ENCODE results near the gene MYEOV. TPM values are rescaled to one million over a fixed set of nuclear protein-coding genes. Genes with fewer than 3 reads are reported as not detected.

The MYEOV gene
- total and polyA plus RNA-seq, 2 of the 8 experiments (the other 6 are each of a cell fraction or from before 2014, with no cell fraction given), result 0.44 to 0.67 TPM

GRCh38 chr11:69284081-69284511, 9.9 kb upstream of the MYEOV start:
- H3K79me1 ChIP-seq (ENCODE audit: low read depth, low read length), result no peaks in the 10 kb centered on the region
- no peak overlapping the region for H3K56ac ChIP-seq (replicated peaks; ENCODE audit: insufficient read length, low read depth, low read length)
- no peak overlapping the region for H3K18ac ChIP-seq (ENCODE audit: extremely low read depth, low read length)
- H3K27ac ChIP-seq (ENCODE audit: low read depth, low read length), result no peak overlapping the region
- H4K20me1 ChIP-seq (replicated peaks in 1 of 2; ENCODE audit: control insufficient read depth in 1 of 2, insufficient read depth in 2 of 2, low read length in 2 of 2), result peaks cover 0 to under 1% of the 10 kb centered on the region in 2 experiments
- no peaks in the 10 kb centered on the region for H3K36me3 ChIP-seq (ENCODE audit: control insufficient read depth in 2 of 4, insufficient read depth in 4 of 4, low read length in 3 of 4)
- no peak overlapping the region for H2BK15ac ChIP-seq (ENCODE audit: low read length)
- FAIRE-seq (no peak), DNase-seq (ENCODE audit: low read depth in 1 of 2, low spot score in 2 of 2) (no peak)
- no peak overlapping the region for H2AK5ac ChIP-seq (ENCODE audit: low read depth, low read length)
- peaks cover 0 to 14% (median 8%) of the 10 kb centered on the region in 4 experiments; a peak in 6 of 7 replicates for H3K4me1 ChIP-seq (replicated peaks in 1 of 4; ENCODE audit: control insufficient read depth in 3 of 4, insufficient read depth in 4 of 4, low read length in 3 of 4)
- ChIA-PET POLR2A (ENCODE audit: partially characterized antibody) (no interaction called here), CTCF (ENCODE audit: partially characterized antibody) (interaction anchor here (0.9 to 5.3 kb wide), 6 partner anchors 9 to 400 kb away, joined by 3 to 24 read pairs (median 4); partner anchors contain the start of gene MYEOV)
- no peak overlapping the region for H4K8ac ChIP-seq (ENCODE audit: extremely low read depth, insufficient read depth, low read length)
- TF ChIP-seq, protein P1, sequence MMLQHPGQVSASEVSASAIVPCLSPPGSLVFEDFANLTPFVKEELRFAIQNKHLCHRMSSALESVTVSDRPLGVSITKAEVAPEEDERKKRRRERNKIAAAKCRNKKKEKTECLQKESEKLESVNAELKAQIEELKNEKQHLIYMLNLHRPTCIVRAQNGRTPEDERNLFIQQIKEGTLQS (IDR thresholded peaks at IDR 0.05; ENCODE audit: insufficient read depth, low read depth, low read length), result no peak
- TF ChIP-seq BCL11A (IDR thresholded peaks at IDR 0.05; ENCODE audit: low read depth in 2 of 2, low read length in 2 of 2), result no peak
- no peak for TF ChIP-seq TBP (IDR thresholded peaks at IDR 0.05; ENCODE audit: low read depth, low read length)
- TF ChIP-seq GTF2F1 (IDR thresholded peaks at IDR 0.05; ENCODE audit: borderline replicate concordance, low read depth, low read length), result no peak
- 0 out of 2 replicates have a peak, but pooled peaks have one; percentile 15 for TF ChIP-seq TEAD4 (IDR thresholded peaks at IDR 0.05; ENCODE audit: low read depth, low read length)
- no peak for TF ChIP-seq RXRA (IDR thresholded peaks at IDR 0.05; ENCODE audit: insufficient read depth, low read depth, low read length)
- H4K91ac ChIP-seq (replicated peaks; ENCODE audit: insufficient read length, low read length), result no peak overlapping the region
- no peak overlapping the region for H3K23ac ChIP-seq (ENCODE audit: insufficient read length)
- H2BK120ac ChIP-seq (replicated peaks; ENCODE audit: low read depth, low read length), result no peak overlapping the region
- H3K23me2 ChIP-seq (ENCODE audit: low read depth, low read length), result peaks cover 7% of the 10 kb centered on the region
- no peak overlapping the region for H3K4ac ChIP-seq (replicated peaks; ENCODE audit: insufficient read length, low read depth, low read length)
- peaks cover 0 to 2% (median 0%) of the 10 kb centered on the region in 4 experiments; a peak in 2 of 7 replicates for H3K27me3 ChIP-seq (replicated peaks in 1 of 4; ENCODE audit: control insufficient read depth in 3 of 4, extremely low read depth in 1 of 4, insufficient read depth in 3 of 4, low read length in 3 of 4)
- WGBS, 2 experiments (ENCODE audit: extremely low coverage in 1 of 2, insufficient coverage in 1 of 2, insufficient read length in 1 of 2, insufficient replicate concordance in 2 of 2, low coverage in 1 of 2, low lambda C conversion rate in 2 of 2, missing lambda C conversion rate in 1 of 2), result 88% methylated on average over 9 of the region's 9 CpGs; no CpG with 5 or more reads in 1 of the 2 experiments
- H3K14ac ChIP-seq (ENCODE audit: insufficient read length), result no peak overlapping the region
- H2AFZ ChIP-seq (ENCODE audit: low read length), result no peak overlapping the region
- H3K9ac ChIP-seq (replicated peaks in 1 of 4; ENCODE audit: extremely low read depth in 1 of 4, low read depth in 3 of 4, low read length in 3 of 4), result no peak overlapping the region
- no peak overlapping the region for H4K5ac ChIP-seq (ENCODE audit: insufficient read length, low read depth, low read length)
- no peak overlapping the region for H2BK12ac ChIP-seq (ENCODE audit: low read depth, low read length)
- no peak overlapping the region for H2BK5ac ChIP-seq (ENCODE audit: low read depth, low read length)
- H3K4me3 ChIP-seq (ENCODE audit: extremely low read depth in 1 of 4, insufficient read depth in 2 of 4, low read depth in 3 of 4, low read length in 4 of 4), result no peak overlapping the region
- H3K4me2 ChIP-seq (ENCODE audit: insufficient read depth in 1 of 2, low read depth in 2 of 2, low read length in 2 of 2), result no peak overlapping the region
- no peak overlapping the region for H2BK20ac ChIP-seq (ENCODE audit: low read length)
- no peaks in the 10 kb centered on the region; a peak in 1 of 4 replicates for H3K9me3 ChIP-seq (ENCODE audit: insufficient read depth in 2 of 2, low read depth in 1 of 2, low read length in 1 of 2)
- no peaks in the 10 kb centered on the region for H3K79me2 ChIP-seq (ENCODE audit: control insufficient read depth in 1 of 2, insufficient read depth in 2 of 2, low read length in 2 of 2)

Measured in H1 (cell line).